ENCODE measurements around the gene CAPN2.

GRCh38 chr1:223730479-223731132 lies 18.3 kb downstream of the CAPN2 start:
- TF ChIP-seq CTCF (IDR thresholded peaks at IDR 0.05) (no peak), EZH2 (IDR thresholded peaks at IDR 0.05; ENCODE audit: borderline replicate concordance, insufficient read depth, low read depth, low read length, poor library complexity, severe bottlenecking) (no peak)
